Stomach (tissue), 4 donors: ENCODE measurements around the gene THOP1.

Experiments
- CTCF ChIP-seq, 7 experiments: fragments of 450-650 bp in 4 of 7; fragments of 200-600 bp in 3 of 7; sonication (generic) in 3 of 7; IDR thresholded peaks; one replicate each; pipeline ENCODE4 v1.5.1; 2016 to 2019; ENCODE audit warnings: antibody characterized with exemption in 7 of 7, control low read depth in 2 of 7, mild to moderate bottlenecking in 1 of 7
- EP300 ChIP-seq: sonication (generic); formaldehyde crosslinking; IDR thresholded peaks from one replicate; pipeline ENCODE4 v1.6.1; 2017; ENCODE audit warnings: antibody characterized with exemption
- POLR2A ChIP-seq, 4 donors: fragments of 450-650 bp; IDR thresholded peaks; one replicate each; pipeline ENCODE4 v1.6.1; 2016; ENCODE audit warnings: antibody characterized with exemption in 4 of 4, control low read depth in 2 of 4, mild to moderate bottlenecking in 1 of 4, moderate library complexity in 1 of 4
- POLR2AphosphoS5 ChIP-seq, 3 donors: sonication (generic); formaldehyde crosslinking; IDR thresholded peaks; one replicate each; pipeline ENCODE4 v1.6.1; 2016; ENCODE audit warnings: antibody characterized with exemption in 3 of 3

- TF ChIP-seq CTCF (IDR thresholded peaks at IDR 0.05) (no peak), POLR2A (IDR thresholded peaks at IDR 0.05) (no peak), EP300 (no peak), POLR2AphosphoS5 (IDR thresholded peaks at IDR 0.05) (no peak)
These were observed 19.9 kb upstream of the THOP1 start for GRCh38 chr19:2765376-2765775.
